ENCODE results near the gene ANO1.

The ANO1 gene

GRCh38 chr11:70226967-70227366 lies 148.8 kb downstream of the ANO1 start:
- peak in 1 of 2 experiments; percentile 52 for DNase-seq (ENCODE audit: low spot score in 2 of 2)
- in situ Hi-C loops (cut with MboI; ENCODE audit: low sequenced_read_pairs) = no loop called here
- Histone ChIP-seq H3K27me3 (ENCODE audit: low read depth) (no peaks in the 10 kb centered on the region; the same call in 1 of the 2 replicates), H3K9me3 (no peaks in the 10 kb centered on the region), H3K36me3 (replicated peaks) (no peaks in the 10 kb centered on the region), H3K4me1 (no peaks in the 10 kb centered on the region), H3K4me3 (no peak overlapping the region)

GRCh38 chr11:70229737-70230136 lies 151.6 kb downstream of the ANO1 start:
- Histone ChIP-seq H3K36me3 (replicated peaks) (no peaks in the 10 kb centered on the region), H3K27me3 (ENCODE audit: low read depth) (no peaks in the 10 kb centered on the region), H3K4me3 (no peak overlapping the region), H3K4me1 (no peaks in the 10 kb centered on the region), H3K9me3 (no peaks in the 10 kb centered on the region)
- DNase-seq (ENCODE audit: low spot score in 2 of 2) = no peak
- in situ Hi-C loops (cut with MboI; ENCODE audit: low sequenced_read_pairs) = no loop called here

GRCh38 chr11:70230151-70230839 lies 152.2 kb downstream of the ANO1 start:
- DNase-seq (ENCODE audit: low spot score in 2 of 2) = no peak
- Histone ChIP-seq H3K9me3 (no peaks in the 10 kb centered on the region), H3K4me1 (no peaks in the 10 kb centered on the region), H3K4me3 (no peak overlapping the region), H3K36me3 (replicated peaks) (no peaks in the 10 kb centered on the region), H3K27me3 (ENCODE audit: low read depth) (no peaks in the 10 kb centered on the region)
- in situ Hi-C loops (cut with MboI; ENCODE audit: low sequenced_read_pairs) = no loop called here

GRCh38 chr11:70230840-70231710 lies 153.0 kb downstream of the ANO1 start:
- no peak overlapping the region for H3K4me3 ChIP-seq
- DNase-seq (ENCODE audit: low spot score in 2 of 2) = no peak
- in situ Hi-C loops (cut with MboI; ENCODE audit: low sequenced_read_pairs) = no loop called here
- H3K9me3 ChIP-seq = no peaks in the 10 kb centered on the region
- H3K27me3 ChIP-seq (ENCODE audit: low read depth) = no peaks in the 10 kb centered on the region
- H3K4me1 ChIP-seq = no peaks in the 10 kb centered on the region
- H3K36me3 ChIP-seq (replicated peaks) = no peaks in the 10 kb centered on the region

- in situ Hi-C loops (cut with MboI; ENCODE audit: low sequenced_read_pairs) = no loop called here
- H3K36me3 ChIP-seq (replicated peaks) = no peaks in the 10 kb centered on the region
- no peaks in the 10 kb centered on the region for H3K4me1 ChIP-seq
- H3K27me3 ChIP-seq (ENCODE audit: low read depth) = no peaks in the 10 kb centered on the region
- H3K9me3 ChIP-seq = no peaks in the 10 kb centered on the region
- no peak for DNase-seq (ENCODE audit: low spot score in 2 of 2)
- H3K4me3 ChIP-seq = no peak overlapping the region
Measured at GRCh38 chr11:70233034-70233433, 154.9 kb downstream of the ANO1 start.

GRCh38 chr11:70233511-70233934 lies 155.4 kb downstream of the ANO1 start:
- DNase-seq (ENCODE audit: low spot score in 2 of 2) = no peak
- no peak overlapping the region for H3K4me3 ChIP-seq
- in situ Hi-C loops (cut with MboI; ENCODE audit: low sequenced_read_pairs) = no loop called here

GRCh38 chr11:70233962-70234361 lies 155.8 kb downstream of the ANO1 start:
- DNase-seq (ENCODE audit: low spot score in 2 of 2) = no peak
- no peaks in the 10 kb centered on the region for H3K4me1 ChIP-seq
- H3K27me3 ChIP-seq (ENCODE audit: low read depth) = no peaks in the 10 kb centered on the region
- H3K36me3 ChIP-seq (replicated peaks) = no peaks in the 10 kb centered on the region
- H3K9me3 ChIP-seq = no peaks in the 10 kb centered on the region
- in situ Hi-C loops (cut with MboI; ENCODE audit: low sequenced_read_pairs) = no loop called here
- no peak overlapping the region for H3K4me3 ChIP-seq

More at GRCh38 chr11:70233511-70233934, 155.4 kb downstream of the ANO1 start:
- no peaks in the 10 kb centered on the region for H3K36me3 ChIP-seq (replicated peaks)
- H3K27me3 ChIP-seq (ENCODE audit: low read depth) = no peaks in the 10 kb centered on the region
- H3K9me3 ChIP-seq = no peaks in the 10 kb centered on the region
- H3K4me1 ChIP-seq = no peaks in the 10 kb centered on the region

Measured in HAP-1 (cell line).